GM19395 (cell line): Measurements from ENCODE around the gene STARD9.
"Not testable (repeated sequence)": the region's sequence is repeated elsewhere in the genome, so short reads cannot be mapped to it uniquely, and the experiment has no call there.

Experiments used
- ATAC-seq: cut with Tn5 transposase; IDR thresholded peaks from one replicate; pipeline ENCODE4 v1.9.1; 2021; ENCODE audit warnings: mild to moderate bottlenecking, moderate library complexity; ENCODE audit not compliant: unreplicated experiment

Gene STARD9

GRCh38 chr15:42621996-42622925 lies 46.9 kb downstream of the STARD9 start:
- no peak for ATAC-seq

DNA sequence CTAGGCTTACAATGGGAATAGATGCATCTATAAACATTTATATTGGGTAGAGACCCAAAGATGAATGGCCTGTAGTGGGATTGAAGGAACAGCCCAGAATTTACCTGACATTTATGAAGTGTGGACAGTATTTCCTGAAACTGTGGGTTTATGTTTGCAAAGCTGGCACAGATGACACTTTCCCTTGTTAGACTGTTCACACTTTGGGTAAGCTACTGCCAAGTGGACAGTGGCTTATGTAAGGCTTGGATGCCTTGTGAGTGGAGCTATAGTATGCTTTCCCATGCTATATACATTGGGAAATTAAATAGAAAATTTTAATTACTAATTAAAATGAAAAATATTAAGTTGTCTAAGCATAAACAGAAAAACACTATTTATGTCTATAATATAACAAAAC lies 48.5 kb downstream of the STARD9 start:
- ATAC-seq, result no peak

GRCh38 chr15:42627485-42627884 lies 52.1 kb downstream of the STARD9 start:
- no peak for ATAC-seq

DNA sequence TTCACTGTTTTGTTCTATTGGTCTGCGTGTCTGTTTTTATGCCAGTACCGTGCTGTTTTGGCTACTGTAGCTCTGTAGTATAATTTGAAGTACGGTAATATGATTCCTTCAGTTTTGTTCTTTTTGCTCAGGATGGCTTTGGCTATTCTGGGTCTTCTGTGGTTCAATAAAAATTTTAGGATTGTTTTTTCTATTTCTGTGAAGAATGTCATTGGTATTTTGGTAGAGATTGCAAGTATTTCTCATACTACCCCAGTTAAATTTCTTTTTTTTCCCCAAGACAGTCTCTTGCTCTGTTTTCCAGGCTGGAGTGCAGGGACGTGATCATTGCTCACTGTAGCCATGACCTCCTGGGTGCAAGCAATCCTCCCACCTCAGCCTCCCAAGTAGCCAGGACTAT lies 53.4 kb downstream of the STARD9 start:
- no peak for ATAC-seq

DNA sequence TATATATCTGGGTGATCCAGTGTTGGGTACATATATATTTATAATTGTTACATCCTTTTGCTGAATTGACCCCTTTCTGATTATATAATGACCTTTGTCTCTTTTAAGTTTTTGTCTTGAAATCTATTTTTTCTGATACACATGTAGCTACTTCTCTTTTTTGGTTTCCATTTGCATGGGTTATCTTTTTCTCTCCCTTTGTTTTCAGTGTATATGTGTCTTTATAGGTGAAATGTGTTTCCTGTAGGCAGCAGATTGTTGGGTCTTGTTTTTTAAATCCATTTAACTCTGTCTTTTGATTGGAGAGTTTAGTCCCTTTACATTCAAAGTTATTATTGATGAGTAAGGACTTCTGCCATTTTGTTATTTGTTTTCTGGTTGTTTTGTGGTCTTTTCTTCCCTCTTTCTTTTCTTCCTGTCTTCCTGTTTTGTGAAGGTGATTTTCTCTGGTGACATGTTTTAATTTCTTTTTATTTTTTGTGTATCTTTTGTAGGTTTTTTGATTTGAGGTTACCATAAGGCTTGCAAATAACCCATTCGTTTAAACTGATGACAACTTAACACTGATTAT lies 56.8 kb downstream of the STARD9 start:
- no peak for ATAC-seq

DNA sequence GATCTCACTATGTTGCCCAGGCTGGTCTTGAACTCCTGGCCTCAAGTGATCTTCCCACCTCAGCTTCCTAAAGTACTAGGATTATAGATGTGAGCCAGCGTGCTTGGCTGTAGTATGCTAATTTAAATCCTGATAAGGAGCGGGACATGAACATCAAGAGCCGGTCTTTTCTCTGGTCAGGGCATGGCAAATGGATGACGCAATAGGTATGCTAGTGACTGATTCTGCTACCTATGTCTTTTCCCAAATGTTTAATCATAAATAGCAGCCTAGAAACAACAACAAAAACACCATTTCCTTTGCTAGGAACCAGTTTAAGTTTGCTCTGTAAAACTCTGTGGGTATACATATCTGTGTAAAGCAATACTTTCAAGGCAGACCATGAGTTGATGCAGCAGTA lies 64.7 kb downstream of the STARD9 start:
- no peak for ATAC-seq

DNA sequence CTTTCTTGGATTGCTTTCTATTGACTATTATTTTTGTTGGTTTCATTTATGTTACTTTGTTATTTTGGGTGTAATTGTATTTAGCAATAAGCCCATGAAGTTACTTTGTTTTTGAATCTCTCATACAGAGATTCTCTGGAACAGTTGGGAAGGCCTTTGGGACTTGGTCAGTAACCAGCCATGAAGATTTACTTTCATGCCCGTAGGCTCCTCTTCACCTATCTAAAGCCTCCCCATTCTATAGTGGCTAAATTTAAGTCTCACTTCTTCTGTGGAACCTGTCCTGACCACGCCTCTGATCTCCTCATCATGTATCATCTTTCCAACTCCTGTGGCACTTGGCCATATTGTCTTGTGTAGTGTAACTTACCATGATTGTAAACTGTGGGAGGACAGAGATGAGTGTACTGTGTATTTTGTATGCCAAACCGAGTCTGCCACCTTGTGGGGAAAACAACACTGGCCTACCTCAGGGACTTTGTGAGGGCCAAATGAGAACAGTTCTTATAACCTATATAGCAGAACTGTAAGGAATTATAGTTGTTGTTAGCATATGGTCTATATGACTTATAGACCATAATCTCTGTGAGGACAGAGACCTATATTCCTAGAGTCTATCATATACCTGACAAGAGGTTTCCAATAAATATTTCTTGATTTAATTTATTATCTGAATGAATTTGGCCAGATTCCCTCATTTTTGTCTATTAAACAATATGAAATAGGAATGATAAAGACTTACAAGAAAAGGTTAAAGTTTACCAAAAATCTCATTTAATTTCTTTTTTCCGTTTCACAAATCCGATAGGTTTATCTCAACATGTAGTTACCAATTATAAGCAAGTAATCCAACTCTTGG lies 75.0 kb downstream of the STARD9 start:
- peak; percentile 69 for ATAC-seq

DNA sequence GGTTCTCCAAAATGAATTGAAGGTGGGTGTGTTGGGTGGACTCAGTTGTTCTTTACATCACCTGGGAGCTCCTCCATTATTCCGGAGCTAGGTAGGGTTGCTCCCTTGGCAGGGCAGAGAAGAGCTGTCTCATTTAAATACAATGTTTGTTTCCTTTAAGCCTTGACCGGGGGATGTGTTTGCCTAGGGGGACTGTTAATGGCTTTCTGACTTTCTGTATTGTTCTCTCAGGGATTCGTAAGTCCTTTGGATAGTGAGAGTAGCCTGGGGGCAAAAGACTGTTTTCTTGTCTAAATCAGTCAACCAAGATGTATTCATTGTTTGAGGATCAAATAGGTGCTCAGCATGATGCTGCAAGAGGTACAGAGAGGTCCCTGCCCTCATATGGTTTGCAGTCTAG lies 90.4 kb downstream of the STARD9 start:
- ATAC-seq, result no peak

DNA sequence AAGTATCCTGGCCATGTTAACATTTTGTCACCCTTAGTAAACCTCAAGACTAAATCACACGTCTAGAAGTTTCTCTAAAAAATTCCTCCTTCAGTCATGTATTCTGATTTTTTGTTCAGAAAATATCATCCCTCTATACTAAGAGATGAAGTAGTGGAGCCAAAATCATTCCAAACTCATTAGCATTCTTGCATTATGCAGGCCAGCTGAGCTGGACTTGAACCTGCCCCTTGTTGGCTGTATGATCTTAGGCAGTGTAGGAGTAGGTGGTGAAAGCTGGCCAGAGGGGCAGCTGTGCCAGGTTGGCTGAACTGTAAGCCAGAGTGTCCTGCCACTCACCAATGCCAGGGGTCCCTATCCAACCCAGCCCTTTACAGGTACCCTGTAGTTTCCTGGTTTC lies 92.4 kb downstream of the STARD9 start:
- ATAC-seq, result no peak

DNA sequence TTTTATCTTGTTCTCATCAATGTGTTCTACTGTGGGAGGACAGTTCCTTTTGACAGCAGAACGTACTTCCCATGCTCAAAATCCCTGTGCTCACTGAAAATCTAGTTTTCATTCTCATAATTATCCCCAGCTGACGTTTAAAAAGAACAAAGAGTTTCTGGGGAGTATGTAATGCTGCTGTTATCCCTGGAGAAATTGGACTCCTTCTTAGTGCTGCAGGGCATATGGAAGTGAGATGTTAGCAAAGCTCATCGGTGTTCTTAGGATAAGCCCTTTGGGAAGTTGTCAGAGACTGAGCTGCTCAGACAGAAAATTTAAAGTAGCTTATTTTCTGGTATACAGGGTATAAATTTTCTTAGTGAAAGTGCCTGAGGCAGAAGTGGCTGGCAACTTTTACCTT lies 95.0 kb downstream of the STARD9 start:
- ATAC-seq, result no peak

DNA sequence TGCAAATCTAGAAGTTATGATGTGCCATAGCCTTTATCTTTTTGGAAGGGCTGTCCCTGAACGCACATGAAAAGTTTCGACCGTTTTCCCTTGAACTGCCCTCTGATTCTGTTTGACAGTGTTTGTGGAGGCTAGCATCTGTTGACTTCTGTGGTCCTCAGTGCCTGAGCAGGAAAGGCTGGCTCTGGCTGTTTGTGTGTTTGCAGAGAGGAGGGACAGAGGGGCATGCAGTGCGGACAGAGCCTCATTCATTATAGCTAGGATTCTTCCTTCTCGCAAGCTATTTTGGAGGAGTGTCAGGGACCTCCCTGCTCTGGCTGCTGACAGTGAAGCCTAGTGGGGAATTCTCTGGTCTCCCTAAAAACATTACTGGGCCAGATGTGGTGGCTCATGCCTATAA lies 97.0 kb downstream of the STARD9 start:
- no peak for ATAC-seq

- ATAC-seq, result no peak
These were observed 99.1 kb downstream of the STARD9 start for GRCh38 chr15:42674472-42674871.

DNA sequence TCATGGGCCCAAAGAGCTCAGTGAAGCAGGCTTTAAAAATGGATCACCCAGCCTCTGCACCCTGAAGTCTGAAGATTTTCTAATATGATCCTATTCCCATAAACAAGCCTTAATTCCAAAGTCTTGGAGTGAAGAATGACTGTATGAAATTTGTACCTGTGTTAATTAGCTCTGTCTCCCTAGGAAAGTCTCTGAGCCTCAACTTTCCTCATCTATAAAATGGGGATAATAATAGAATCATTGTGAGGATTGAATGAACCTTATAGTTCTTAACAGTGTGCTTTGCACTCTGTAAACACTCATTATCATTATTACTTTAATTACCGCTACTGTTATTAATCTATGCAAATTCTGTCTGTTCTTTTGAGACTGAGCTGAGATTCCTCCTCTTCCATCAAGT lies 99.6 kb downstream of the STARD9 start:
- ATAC-seq, result no peak

GRCh38 chr15:42679285-42680141 lies 104.1 kb downstream of the STARD9 start:
- no peak for ATAC-seq

DNA sequence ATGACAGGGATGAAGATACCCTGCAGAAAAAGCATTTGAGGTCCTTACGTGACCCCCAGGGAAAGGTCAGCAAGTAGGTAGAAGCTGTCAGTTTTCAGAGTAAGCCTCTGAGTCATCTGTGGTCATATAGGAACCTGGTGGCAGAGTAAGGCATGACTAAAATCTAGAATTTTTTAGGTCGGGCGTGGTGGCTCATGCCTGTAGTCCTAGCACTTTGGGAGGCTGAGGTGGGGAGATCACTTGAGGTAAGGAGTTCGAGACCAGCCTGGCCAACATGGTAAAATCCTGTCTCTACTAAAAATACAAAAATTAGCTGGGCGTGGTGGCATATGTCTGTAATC lies 104.7 kb downstream of the STARD9 start:
- ATAC-seq, result not testable (repeated sequence)

GRCh38 chr15:42681119-42681518 lies 105.7 kb downstream of the STARD9 start:
- no peak for ATAC-seq

- no peak for ATAC-seq
These were observed 110.9 kb downstream of the STARD9 start for GRCh38 chr15:42686281-42686680.

DNA sequence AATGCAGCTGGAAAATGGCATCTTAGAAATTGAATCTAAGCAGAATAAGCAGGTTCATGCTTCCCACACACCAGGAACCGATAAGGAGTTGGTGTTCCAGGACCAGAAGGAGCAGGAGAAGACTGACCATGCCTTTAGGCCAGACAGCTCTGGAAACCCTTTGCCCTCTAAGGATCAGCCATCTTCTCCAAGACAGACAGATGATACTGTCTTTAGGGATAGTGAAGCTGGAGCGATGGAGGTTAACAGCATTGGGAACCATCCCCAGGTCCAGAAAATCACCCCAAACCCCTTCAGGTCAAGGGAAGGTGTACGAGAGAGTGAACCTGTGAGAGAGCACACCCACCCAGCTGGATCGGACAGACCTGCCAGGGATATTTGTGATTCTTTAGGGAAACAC lies 112.3 kb downstream of the STARD9 start:
- ATAC-seq, result no peak

- ATAC-seq, result no peak
These were observed 112.9 kb downstream of the STARD9 start for GRCh38 chr15:42688301-42688700.

GRCh38 chr15:42691308-42691707 lies 115.9 kb downstream of the STARD9 start:
- ATAC-seq, result no peak

DNA sequence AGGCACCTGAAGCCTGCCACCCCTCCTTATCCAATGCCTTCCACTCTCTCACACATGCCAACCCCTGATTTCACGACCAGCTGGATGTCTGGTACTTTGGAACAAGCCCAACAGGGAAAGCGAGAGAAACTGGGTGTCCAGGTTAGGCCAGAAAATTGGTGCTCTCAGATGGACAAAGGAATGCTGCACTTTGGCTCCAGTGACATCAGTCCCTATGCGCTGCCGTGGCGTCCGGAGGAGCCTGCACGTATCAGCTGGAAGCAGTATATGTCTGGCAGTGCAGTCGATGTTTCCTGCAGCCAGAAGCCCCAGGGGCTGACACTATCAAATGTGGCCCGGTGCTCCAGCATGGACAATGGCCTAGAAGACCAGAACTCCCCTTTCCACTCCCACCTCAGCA lies 116.4 kb downstream of the STARD9 start:
- ATAC-seq, result no peak
